ENCODE data around the gene SNX20. TPM values are rescaled to one million over a fixed set of nuclear protein-coding genes. Genes with fewer than 3 reads are reported as not detected.

SNX20 gene
- total and polyA plus RNA-seq, 2 experiments from 2014 or later: not detected

- Histone ChIP-seq H3K4me2 (no peak overlapping the region), H3K27ac (ENCODE audit: low read depth) (no peak overlapping the region), H3K27me3 (ENCODE audit: insufficient read depth) (no peaks in the 10 kb centered on the region), H2AFZ (peak overlapping the region; percentile 87; the same call in 1 of the 2 replicates), H4K20me1 (replicated peaks; ENCODE audit: insufficient read depth) (no peaks in the 10 kb centered on the region), H3K9me2 (ENCODE audit: insufficient read depth) (no peaks in the 10 kb centered on the region), H3F3A (replicated peaks; ENCODE audit: low read depth) (no peaks in the 10 kb centered on the region), H3K4me1 (ENCODE audit: insufficient read depth) (no peaks in the 10 kb centered on the region; the same call in 1 of the 2 replicates), H3K36me3 (ENCODE audit: insufficient read depth) (no peaks in the 10 kb centered on the region), H3K79me2 (replicated peaks; ENCODE audit: insufficient read depth) (no peaks in the 10 kb centered on the region), H3K4me3 (no peak overlapping the region)
- Mint-ChIP-seq H3K9me3 (no peaks in the 10 kb centered on the region), H3K4me3 (no peak overlapping the region), H3K27ac (no peak overlapping the region), H3K27me3 (ENCODE audit: insufficient read depth, low read depth, poor library complexity) (peaks cover 8% of the 10 kb centered on the region), H3K4me1 (peaks cover 15% of the 10 kb centered on the region), H3K36me3 (ENCODE audit: low read depth) (no peaks in the 10 kb centered on the region)
- TF ChIP-seq EZH2 (IDR thresholded peaks at IDR 0.05; ENCODE audit: low read depth, unreplicated experiment) (no peak), ZNF114 (CRISPR knock-in tag; IDR thresholded peaks at IDR 0.05) (no peak), ETS1 (IDR thresholded peaks at IDR 0.05) (no peak), ZNF462 (CRISPR knock-in tag; IDR thresholded peaks at IDR 0.05) (no peak), JUNB (IDR thresholded peaks at IDR 0.05; ENCODE audit: unreplicated experiment) (no peak), NANOG (IDR thresholded peaks at IDR 0.05; ENCODE audit: borderline replicate concordance) (no peak), REST (IDR thresholded peaks at IDR 0.05; ENCODE audit: unreplicated experiment) (no peak), CTCF (conservative IDR thresholded peaks at IDR 0.05; ENCODE audit: low read depth in 2 of 2) (no peak)
- ATAC-seq: no peak
- DNase-seq (ENCODE audit: low spot score): no peak
Observed at GRCh38 chr16:50718761-50719400, 37.8 kb upstream of the SNX20 start.

All from GM23338 (cell line).